ENCODE data around the gene GFAP.

GRCh38 chr17:44914148-44914547 lies 1.2 kb downstream of the GFAP start:
- TF ChIP-seq CTCF (IDR thresholded peaks at IDR 0.05; ENCODE audit: low read depth, low read length, missing input control): no peak
- no peak for TF ChIP-seq REST (IDR thresholded peaks at IDR 0.05)
- TF ChIP-seq YY1 (IDR thresholded peaks at IDR 0.05): no peak
- no peak for TF ChIP-seq SP1 (IDR thresholded peaks at IDR 0.05)
- TF ChIP-seq RXRA (IDR thresholded peaks at IDR 0.05): no peak
- no peak for TF ChIP-seq FOXA1 (IDR thresholded peaks at IDR 0.05)
- TF ChIP-seq ZBTB33 (IDR thresholded peaks at IDR 0.05): no peak
- no peak for TF ChIP-seq ATF3 (IDR thresholded peaks at IDR 0.05)
- no peak for TF ChIP-seq HNF4G (IDR thresholded peaks at IDR 0.05)
- TF ChIP-seq MAX (IDR thresholded peaks at IDR 0.05): no peak
- no peak for TF ChIP-seq GABPA (IDR thresholded peaks at IDR 0.05 in 1 of 2, conservative IDR thresholded peaks at IDR 0.05 in 1 of 2)
- TF ChIP-seq JUND (IDR thresholded peaks at IDR 0.05): no peak
- no peak for TF ChIP-seq TAF1 (conservative IDR thresholded peaks at IDR 0.05)
- TF ChIP-seq NR2F2 (IDR thresholded peaks at IDR 0.05): no peak

All from liver (tissue), 3 donors.